NCI-H2227 (cell line): ENCODE data around the gene SEC61G.
A peak's percentile ranks its signal among the peaks of the same experiment; 100 is the strongest.

Experiments used
- DNase-seq: peaks from one replicate; lab custom pipeline; 2025; ENCODE audit not compliant: unreplicated experiment; lab: John Stamatoyannopoulos, UW

SEC61G gene

GRCh38 chr7:54769203-54769602 lies 10.2 kb upstream of the SEC61G start:
- DNase-seq, result no peak

GRCh38 chr7:54764861-54765260 lies 5.8 kb upstream of the SEC61G start:
- no peak for DNase-seq

GRCh38 chr7:54757711-54758110 lies 1.3 kb downstream of the SEC61G start:
- DNase-seq, result no peak

GRCh38 chr7:54749200-54749599 lies 9.8 kb downstream of the SEC61G start:
- no peak for DNase-seq

- no peak for DNase-seq
Measured at GRCh38 chr7:54747234-54747633, 11.8 kb downstream of the SEC61G start.

- no peak for DNase-seq
Measured at GRCh38 chr7:54743580-54743979, 15.4 kb downstream of the SEC61G start.

GRCh38 chr7:54738737-54739136 lies 20.3 kb downstream of the SEC61G start:
- no peak for DNase-seq

- no peak for DNase-seq
Measured at GRCh38 chr7:54729107-54729506, 29.9 kb downstream of the SEC61G start.

GRCh38 chr7:54728411-54728810 lies 30.6 kb downstream of the SEC61G start:
- DNase-seq, result no peak

GRCh38 chr7:54725255-54725654 lies 33.8 kb downstream of the SEC61G start:
- DNase-seq, result peak; percentile 15

GRCh38 chr7:54722502-54722901 lies 36.5 kb downstream of the SEC61G start:
- DNase-seq, result no peak

GRCh38 chr7:54722026-54722425 lies 37.0 kb downstream of the SEC61G start:
- no peak for DNase-seq

GRCh38 chr7:54719974-54720373 lies 39.0 kb downstream of the SEC61G start:
- DNase-seq, result no peak

- no peak for DNase-seq
Measured at GRCh38 chr7:54719425-54719824, 39.6 kb downstream of the SEC61G start.

GRCh38 chr7:54712820-54713219 lies 46.2 kb downstream of the SEC61G start:
- DNase-seq, result no peak

GRCh38 chr7:54711900-54712595 lies 47.0 kb downstream of the SEC61G start:
- DNase-seq, result no peak

- no peak for DNase-seq
Measured at GRCh38 chr7:54709283-54709682, 49.7 kb downstream of the SEC61G start.

- no peak for DNase-seq
Measured at GRCh38 chr7:54705436-54705835, 53.6 kb downstream of the SEC61G start.

- DNase-seq, result no peak
Measured at GRCh38 chr7:54704851-54705250, 54.2 kb downstream of the SEC61G start.
